Breast epithelium (tissue), 4 donors: Measurements from ENCODE around the gene KLF6. TPM values are rescaled to one million over a fixed set of nuclear protein-coding genes. Genes with fewer than 3 reads are reported as not detected.
A peak's percentile ranks its signal among the peaks of the same experiment; 100 is the strongest.

Source experiments
- DNase-seq, 2 donors: peaks; one replicate each; pipeline ENCODE4 v3.0.0-alpha.2; 2019; ENCODE audit warnings: low spot score in 2 of 2
- H3K27ac ChIP-seq, 2 donors: fragments of 200-600 bp; sonication (generic) in 1 of 2; one replicate each; pipeline ENCODE4 v1.5.1; 2016 to 2019; ENCODE audit warnings: mild to moderate bottlenecking in 1 of 2
- H3K27me3 ChIP-seq, 2 donors: fragments of 200-600 bp; sonication (generic) in 1 of 2; one replicate each; pipeline versions ENCODE4 v1.5.1 to v1.6.0; 2017 to 2019; ENCODE audit warnings: control low read depth in 1 of 2, mild to moderate bottlenecking in 1 of 2
- H3K36me3 ChIP-seq: fragments of 200-600 bp; one replicate; pipeline ENCODE4 v1.5.1; 2019
- H3K4me1 ChIP-seq, 2 donors: fragments of 200-600 bp; sonication (generic); one replicate each; pipeline ENCODE4 v1.5.1; 2016 to 2019; ENCODE audit warnings: control low read depth in 1 of 2
- H3K4me3 ChIP-seq, 3 donors: fragments of 200-600 bp; sonication (generic); 1 replicate in 2 of 3; 2 replicates in 1 of 3; pipeline ENCODE4 v1.5.1; 2016 to 2019; ENCODE audit warnings: mild to moderate bottlenecking in 3 of 3, moderate library complexity in 2 of 3
- H3K9me3 ChIP-seq, 2 donors: fragments of 200-600 bp; sonication (generic) in 1 of 2; one replicate each; pipeline ENCODE4 v1.5.1; 2016 to 2019; ENCODE audit warnings: control low read depth in 1 of 2
- CTCF ChIP-seq, 3 donors: fragments of 450-650 bp; IDR thresholded peaks; one replicate each; pipeline ENCODE4 v1.5.1; 2016 to 2017; ENCODE audit warnings: antibody characterized with exemption in 3 of 3, mild to moderate bottlenecking in 3 of 3, moderate library complexity in 3 of 3
- POLR2A ChIP-seq: fragments of 450-650 bp; IDR thresholded peaks from one replicate; pipeline ENCODE4 v1.6.1; 2016; ENCODE audit warnings: antibody characterized with exemption, mild to moderate bottlenecking, moderate library complexity
- POLR2AphosphoS5 ChIP-seq, 3 donors: sonication (generic); formaldehyde crosslinking; IDR thresholded peaks; one replicate each; pipeline ENCODE4 v1.6.1; 2017; ENCODE audit warnings: antibody characterized with exemption in 3 of 3
- intact Hi-C: fragments of 100-400 bp; cut with DNase I; formaldehyde crosslinking; loops from one replicate; pipeline ENCODE4 v1.15.1; 2023; ENCODE audit warnings: low total_unique reads
- total RNA-seq, 3 donors: library from RNA; depleted of rRNA; stranded (reverse); fragments of >200 nt; gene quantifications; one replicate each; pipeline ENCODE4 v1.1.0, GENCODE V29; 2016

Gene KLF6
- total RNA-seq, 3 donors from 2014 or later = 132 to 347 (median 186) TPM

DNA sequence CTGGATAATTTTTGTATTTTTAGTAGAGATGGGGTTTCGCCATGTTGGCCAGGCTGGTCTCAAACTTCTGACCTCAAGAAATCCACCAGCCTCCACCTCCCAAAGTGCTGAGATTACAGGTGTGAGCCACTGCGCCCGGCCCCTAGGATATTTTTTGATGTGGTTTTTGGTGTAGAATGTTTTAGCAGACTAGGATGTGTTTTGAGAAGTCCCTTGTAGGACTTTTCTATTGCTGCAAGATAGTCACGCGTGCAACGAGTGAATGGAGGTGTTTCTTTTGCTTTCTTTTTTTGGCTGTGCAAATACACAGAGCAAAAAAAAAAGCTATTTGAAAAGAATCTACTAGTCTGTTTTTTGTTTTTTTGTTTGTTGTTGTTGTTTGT is 29.8 kb upstream of the KLF6 start:
- Histone ChIP-seq H3K9me3 (no peaks in the 10 kb centered on the region), H3K36me3 (no peaks in the 10 kb centered on the region), H3K4me3 (no peak overlapping the region), H3K27ac (no peak overlapping the region), H3K4me1 (peaks cover 0 to 8% of the 10 kb centered on the region in 2 donors), H3K27me3 (no peaks in the 10 kb centered on the region)
- no peak for TF ChIP-seq POLR2AphosphoS5 (IDR thresholded peaks at IDR 0.05)
- TF ChIP-seq POLR2A = no peak
- TF ChIP-seq CTCF (IDR thresholded peaks at IDR 0.05) = no peak
- intact Hi-C loops = loop anchor here (1.0 kb wide), 1 partner anchor 9 kb away; no protein-coding TSS in a partner anchor
- no peak for DNase-seq

DNA sequence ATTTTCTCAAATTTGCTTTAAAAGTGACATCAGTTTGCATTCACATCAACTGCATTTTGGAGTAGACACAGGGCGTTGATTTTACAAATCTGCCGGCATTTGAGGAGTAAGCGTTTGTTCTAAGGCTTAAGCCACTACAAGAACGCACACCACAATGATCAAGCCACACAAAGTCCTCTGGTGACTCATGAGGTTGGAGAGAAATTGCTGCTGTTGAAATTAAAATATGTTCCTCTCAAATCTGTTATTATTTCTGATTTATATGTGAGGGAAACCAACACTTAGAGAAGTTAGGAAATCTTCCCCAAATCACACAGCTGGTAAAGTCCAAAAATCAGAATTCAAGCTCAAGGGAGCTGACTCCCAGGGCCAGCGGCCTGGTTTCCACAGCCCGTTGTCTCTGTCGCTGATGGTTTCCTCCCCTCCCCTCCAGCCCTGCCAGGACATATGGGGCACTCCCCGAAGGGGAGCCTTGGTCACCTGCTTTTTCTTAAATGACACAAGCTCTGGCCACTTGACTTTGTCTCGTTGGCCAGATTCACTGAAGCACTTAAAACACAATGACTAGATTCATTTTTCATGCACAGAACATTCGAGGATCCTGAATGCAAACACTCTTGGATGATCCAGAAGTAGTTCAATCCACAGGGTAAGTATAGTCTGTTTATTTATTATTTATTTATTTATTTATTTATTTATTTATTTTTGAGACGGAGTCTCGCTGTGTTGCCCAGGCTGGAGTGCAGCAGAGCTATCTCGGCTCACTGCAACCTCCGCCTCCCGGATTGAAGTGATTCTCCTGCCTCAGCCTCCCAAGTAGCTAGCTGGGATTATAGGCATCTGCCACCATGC is 29.2 kb upstream of the KLF6 start:
- intact Hi-C loops = no loop called here
- H3K27me3 ChIP-seq = no peaks in the 10 kb centered on the region
- TF ChIP-seq POLR2AphosphoS5 (IDR thresholded peaks at IDR 0.05) (no peak), CTCF (IDR thresholded peaks at IDR 0.05) (no peak), POLR2A (no peak)

DNA sequence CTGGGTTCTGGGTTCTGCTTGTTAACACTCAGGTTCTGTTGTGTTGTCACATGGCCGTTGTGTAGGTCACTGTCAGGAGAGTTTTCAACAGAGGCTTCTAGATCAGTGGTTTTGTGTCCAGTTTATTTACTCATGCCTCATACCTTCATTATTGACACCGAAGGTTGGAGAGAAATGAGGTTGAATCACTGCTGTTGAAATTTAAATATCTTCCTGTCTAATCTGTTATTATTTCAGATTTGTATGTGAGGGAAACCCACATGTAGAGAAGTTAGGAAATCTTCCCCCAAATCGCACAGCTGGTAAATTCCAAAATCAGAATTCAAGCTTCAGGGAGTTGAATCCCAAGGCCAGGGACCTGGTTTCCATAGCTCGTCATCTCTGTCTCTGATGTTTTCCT is 28.3 kb upstream of the KLF6 start:
- Histone ChIP-seq H3K4me3 (no peak overlapping the region), H3K27me3 (no peaks in the 10 kb centered on the region), H3K9me3 (no peaks in the 10 kb centered on the region), H3K27ac (peak overlapping the region in 1 of 2 donors; percentile 29), H3K36me3 (no peaks in the 10 kb centered on the region), H3K4me1 (peaks cover 0 to 8% of the 10 kb centered on the region in 2 donors)
- no peak for TF ChIP-seq POLR2AphosphoS5 (IDR thresholded peaks at IDR 0.05)
- intact Hi-C loops = no loop called here
- DNase-seq = no peak

More for the DNA sequence above, 29.2 kb upstream of the KLF6 start:
- DNase-seq = no peak
- no peaks in the 10 kb centered on the region for H3K9me3 ChIP-seq
- H3K4me3 ChIP-seq = no peak overlapping the region
- H3K4me1 ChIP-seq = peaks cover 0 to 8% of the 10 kb centered on the region in 2 donors
- no peaks in the 10 kb centered on the region for H3K36me3 ChIP-seq
- H3K27ac ChIP-seq = no peak overlapping the region

GRCh38 chr10:3812141-3812540 is 27.1 kb upstream of the KLF6 start:
- Histone ChIP-seq H3K36me3 (no peaks in the 10 kb centered on the region), H3K4me1 (peaks cover 0 to 8% of the 10 kb centered on the region in 2 donors), H3K9me3 (no peaks in the 10 kb centered on the region), H3K4me3 (no peak overlapping the region), H3K27me3 (no peaks in the 10 kb centered on the region), H3K27ac (peak overlapping the region; percentile 85 to 96)
- intact Hi-C loops = no loop called here
- no peak for TF ChIP-seq POLR2A
- no peak for TF ChIP-seq POLR2AphosphoS5 (IDR thresholded peaks at IDR 0.05)
- TF ChIP-seq CTCF (IDR thresholded peaks at IDR 0.05) = no peak
- DNase-seq = no peak

DNA sequence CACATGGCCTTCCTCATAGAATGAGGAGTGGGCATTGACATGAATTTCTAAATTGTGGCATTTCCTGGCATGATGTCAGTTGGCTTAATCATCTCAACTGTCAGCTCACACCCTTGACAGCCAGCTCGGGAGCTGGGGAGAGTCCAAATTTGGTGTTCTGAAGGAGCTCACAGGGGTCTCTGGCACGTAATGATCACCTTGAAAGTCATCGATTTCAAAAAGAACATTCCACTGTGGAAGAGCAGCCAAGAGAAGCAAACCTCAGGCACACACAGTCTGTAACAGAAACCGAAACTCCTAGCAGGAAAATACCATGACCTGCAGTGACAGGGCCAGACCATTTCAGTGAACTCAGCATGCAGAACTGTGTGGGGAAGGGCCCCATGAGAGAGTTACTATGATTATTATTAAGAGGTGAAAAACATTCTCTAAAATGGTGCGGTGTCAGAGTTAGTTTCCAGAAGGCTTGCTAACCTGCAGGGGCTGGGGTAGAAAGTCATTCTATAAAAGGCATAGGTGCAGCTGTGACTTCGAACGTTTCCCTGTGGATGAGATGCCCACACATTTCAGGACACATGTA is 26.4 kb upstream of the KLF6 start:
- Histone ChIP-seq H3K4me3 (peak overlapping the region in 2 of 3 donors; percentile 3 to 9), H3K27ac (peak overlapping the region; percentile 85 to 96), H3K4me1 (peaks cover 0 to 8% of the 10 kb centered on the region in 2 donors), H3K27me3 (no peaks in the 10 kb centered on the region), H3K36me3 (no peaks in the 10 kb centered on the region), H3K9me3 (no peaks in the 10 kb centered on the region)
- intact Hi-C loops = no loop called here
- TF ChIP-seq CTCF (IDR thresholded peaks at IDR 0.05) (no peak), POLR2AphosphoS5 (IDR thresholded peaks at IDR 0.05) (peak in 2 of 3 donors; percentile 47 to 59), POLR2A (no peak)
- peak in 1 of 2 donors; percentile 67 for DNase-seq
